Measurements from ENCODE around the gene SLC9A4.

GRCh38 chr2:102480285-102481195 is 7.5 kb downstream of the SLC9A4 start:
- TF ChIP-seq POLR2AphosphoS5 (IDR thresholded peaks at IDR 0.05; ENCODE audit: low read depth) (no peak), REST (IDR thresholded peaks at IDR 0.05; ENCODE audit: insufficient replicate concordance, low read depth) (no peak)
- TF ChIP-seq, protein P1, sequence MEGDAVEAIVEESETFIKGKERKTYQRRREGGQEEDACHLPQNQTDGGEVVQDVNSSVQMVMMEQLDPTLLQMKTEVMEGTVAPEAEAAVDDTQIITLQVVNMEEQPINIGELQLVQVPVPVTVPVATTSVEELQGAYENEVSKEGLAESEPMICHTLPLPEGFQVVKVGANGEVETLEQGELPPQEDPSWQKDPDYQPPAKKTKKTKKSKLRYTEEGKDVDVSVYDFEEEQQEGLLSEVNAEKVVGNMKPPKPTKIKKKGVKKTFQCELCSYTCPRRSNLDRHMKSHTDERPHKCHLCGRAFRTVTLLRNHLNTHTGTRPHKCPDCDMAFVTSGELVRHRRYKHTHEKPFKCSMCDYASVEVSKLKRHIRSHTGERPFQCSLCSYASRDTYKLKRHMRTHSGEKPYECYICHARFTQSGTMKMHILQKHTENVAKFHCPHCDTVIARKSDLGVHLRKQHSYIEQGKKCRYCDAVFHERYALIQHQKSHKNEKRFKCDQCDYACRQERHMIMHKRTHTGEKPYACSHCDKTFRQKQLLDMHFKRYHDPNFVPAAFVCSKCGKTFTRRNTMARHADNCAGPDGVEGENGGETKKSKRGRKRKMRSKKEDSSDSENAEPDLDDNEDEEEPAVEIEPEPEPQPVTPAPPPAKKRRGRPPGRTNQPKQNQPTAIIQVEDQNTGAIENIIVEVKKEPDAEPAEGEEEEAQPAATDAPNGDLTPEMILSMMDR (IDR thresholded peaks at IDR 0.05; ENCODE audit: insufficient read depth, low read length): no peak

All from HL-60 (cell line).